GM21619 (cell line): Measurements from ENCODE around the gene DECR2.
"Not testable (repeated sequence)": the region's sequence is repeated elsewhere in the genome, so short reads cannot be mapped to it uniquely, and the experiment has no call there.

Experiments
- ATAC-seq: cut with Tn5 transposase; IDR thresholded peaks from one replicate; pipeline ENCODE4 v1.9.1; 2021; ENCODE audit not compliant: unreplicated experiment

DECR2 gene, protein sequence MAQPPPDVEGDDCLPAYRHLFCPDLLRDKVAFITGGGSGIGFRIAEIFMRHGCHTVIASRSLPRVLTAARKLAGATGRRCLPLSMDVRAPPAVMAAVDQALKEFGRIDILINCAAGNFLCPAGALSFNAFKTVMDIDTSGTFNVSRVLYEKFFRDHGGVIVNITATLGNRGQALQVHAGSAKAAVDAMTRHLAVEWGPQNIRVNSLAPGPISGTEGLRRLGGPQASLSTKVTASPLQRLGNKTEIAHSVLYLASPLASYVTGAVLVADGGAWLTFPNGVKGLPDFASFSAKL

DNA sequence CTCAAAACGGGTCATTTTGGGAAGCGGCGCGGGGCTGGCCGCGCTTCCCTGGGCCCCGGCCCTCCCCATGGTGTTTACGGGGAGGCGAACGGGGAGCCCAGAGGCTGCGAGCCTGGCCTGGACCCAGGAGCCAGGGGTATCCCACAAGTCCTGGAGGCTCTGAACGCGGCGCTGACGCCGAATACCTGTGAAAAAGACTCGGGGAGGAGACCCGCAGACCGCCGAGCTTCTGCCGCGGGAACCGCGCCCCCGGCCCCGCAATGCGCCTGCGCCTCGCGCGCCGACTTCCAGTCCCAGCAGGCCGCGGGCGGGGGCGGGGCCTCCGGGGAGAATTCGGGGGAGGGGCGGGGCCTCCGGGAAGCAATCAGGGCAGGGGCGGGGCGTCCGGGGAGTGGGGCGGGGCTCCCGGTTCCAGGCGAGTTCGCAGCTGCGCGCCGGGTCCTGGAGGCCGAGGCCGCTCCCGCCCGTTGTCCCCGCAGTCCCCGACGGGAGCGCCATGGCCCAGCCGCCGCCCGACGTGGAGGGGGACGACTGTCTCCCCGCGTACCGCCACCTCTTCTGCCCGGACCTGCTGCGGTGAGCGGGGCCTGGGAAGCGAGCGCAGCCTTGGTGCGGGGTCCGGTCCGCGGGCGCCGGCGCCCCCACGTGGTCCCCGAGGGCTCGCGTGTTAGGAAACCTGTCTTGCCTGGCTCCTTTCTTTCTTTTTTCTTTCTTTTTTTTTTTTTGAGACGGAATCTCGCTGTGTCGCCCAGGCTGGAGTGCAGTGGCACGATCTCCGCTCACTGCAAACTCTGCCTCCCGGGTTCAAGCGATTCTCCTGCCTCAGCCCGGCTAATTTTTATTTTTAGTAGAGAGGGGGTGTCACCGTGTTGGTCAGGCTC is at the start of gene DECR2:
Gene DECR2, plus strand, starts transcription at position 418 of the 881 bp plus-strand sequence. Its CDS starts 79 bp downstream, at position 497.
- peak; percentile 51 for ATAC-seq

DNA sequence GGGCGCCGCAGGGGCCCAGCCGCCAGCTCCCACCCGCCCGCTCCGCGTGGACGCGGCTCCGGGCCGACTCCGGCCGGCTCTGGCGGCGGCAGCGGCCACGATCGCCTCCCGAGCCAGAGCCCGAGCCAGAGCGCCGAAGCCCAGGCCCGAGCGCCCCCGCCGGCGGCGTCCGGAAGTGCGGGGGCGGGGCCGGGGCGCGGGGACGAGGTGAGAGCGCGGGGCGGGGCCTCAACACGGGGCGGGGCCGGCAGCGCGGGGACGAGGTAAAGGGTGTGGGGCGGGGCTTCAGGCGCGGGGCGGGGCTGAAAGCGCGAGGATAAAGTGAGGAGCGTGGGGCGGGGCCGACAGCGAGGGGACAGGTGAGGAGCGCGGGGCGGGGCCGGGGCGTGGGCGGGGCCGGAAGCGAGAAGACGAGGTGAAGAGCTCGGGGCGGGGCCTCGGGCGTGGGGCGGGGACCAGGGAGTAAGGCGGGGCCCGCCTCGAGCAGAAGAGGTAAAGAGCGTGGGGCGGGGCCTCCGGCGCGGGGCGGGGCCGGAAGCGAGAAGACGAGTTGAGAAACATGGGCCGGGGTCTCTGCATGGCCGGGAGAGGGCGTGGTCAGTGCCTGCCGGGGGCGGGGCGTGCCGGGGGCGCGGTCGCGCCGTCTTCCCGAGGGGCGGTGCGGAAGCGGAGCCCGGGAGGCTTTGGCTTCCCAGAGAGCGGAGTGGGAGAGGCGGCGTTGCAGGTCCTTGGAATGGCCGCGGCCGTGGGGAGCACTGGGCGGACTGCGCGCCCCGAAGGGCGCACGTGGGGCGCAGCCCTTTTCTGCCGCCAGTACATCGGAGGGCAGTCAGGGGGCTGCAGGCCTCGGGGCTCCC is 48.9 kb upstream of the DECR2 start, which contains the start of gene AXIN1:
Gene AXIN1, minus strand, starts transcription at position 177 of the 857 bp plus-strand sequence. CDS start 5,698 bp downstream, outside the sequence.
- peak; percentile 44 for ATAC-seq

DNA sequence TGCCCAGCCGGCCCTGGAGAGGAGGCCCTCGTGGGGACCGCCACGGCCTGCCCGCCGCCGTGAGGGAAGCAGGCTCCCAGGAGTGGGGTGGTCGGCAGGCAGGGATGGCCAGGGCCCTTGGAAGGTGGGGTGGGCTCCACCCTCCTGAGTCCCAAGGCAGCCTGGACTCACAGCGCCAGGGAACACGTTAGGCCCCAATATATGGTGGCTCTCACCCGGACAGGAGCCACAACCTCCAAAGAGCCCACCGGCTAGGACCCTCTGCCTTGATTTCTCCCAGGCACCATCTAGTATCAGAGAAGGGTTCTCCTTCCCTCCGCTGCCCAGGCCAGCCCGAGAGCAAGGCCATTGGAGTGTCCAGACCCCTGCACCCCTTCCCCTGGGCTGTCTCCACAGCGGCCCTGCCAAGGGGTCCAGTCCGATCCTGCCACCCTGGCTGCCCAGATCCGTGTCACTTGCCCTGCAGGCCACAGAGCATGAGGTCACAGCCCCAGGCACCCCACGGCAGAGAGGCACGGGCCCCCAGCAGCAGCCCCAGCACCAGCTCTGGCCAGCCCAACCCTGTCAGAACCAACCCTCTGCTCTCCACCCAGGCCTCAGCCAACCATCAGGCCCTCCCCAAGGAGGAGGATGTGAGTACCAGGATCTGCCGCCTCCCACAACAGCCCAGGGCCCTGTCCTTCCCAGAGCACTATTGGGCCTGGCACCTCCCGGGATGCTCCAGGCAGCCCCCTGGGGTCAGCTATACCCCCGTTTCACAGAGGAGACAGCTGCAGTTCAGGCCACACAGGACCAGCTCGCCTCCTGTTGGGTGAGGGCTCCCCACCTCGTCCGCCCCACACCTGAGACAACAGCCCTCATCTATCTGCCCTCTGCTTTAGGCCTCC is 48.0 kb upstream of the DECR2 start:
- ATAC-seq: no peak

DNA sequence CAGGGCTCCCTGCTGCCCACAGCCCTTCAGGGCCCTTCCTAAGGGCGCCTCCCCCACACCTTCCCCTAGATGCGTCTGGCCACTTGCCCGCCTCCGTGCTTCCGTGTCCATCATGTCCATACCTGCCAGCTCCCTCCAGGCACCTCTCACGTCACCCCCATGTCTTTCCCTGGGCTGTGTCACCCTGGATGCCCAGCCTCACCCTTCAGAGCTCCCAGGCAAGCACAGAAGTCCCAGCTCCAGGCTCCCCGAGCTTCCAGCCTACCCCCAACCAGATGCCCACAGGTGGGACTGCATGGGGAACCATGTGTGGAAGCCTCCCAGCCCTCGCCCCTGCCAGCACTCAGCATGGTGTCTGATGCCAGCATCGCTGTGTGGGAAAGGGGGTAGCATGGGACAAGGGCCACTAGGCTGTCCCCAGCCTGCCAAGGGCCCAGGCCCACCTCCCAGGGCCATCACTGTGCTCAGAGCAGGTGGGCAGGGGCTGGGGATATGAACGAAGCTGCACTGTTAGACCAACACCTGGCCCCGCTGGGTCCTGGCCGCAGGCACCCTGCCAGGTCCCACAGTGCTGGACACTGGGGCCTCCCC is 47.3 kb upstream of the DECR2 start:
- no peak for ATAC-seq

DNA sequence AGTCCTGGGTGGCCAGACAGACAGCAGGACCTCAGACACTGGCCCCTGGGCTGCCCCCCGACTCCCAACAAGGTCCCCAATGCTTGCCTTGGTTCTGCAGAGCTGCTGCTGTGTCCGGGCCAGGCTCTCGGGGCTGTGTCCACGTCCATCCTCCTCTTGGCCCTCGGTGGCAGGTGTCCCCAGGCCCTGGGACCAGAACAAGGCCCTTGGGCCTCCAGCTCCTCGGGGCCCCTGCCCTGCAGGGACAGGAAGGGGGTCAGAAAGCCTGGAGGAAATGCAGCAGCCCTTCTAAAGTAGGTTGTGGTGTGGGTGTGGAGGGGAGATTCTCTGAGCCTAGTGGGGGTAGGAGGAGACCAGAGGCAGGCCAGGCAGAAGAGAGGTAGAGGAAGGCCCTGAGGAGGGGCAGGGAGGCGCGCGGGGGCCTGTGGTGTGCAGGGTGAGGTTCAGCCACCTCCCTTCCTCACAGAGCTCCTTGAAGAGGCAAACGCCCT is 46.7 kb upstream of the DECR2 start:
- ATAC-seq: no peak

DNA sequence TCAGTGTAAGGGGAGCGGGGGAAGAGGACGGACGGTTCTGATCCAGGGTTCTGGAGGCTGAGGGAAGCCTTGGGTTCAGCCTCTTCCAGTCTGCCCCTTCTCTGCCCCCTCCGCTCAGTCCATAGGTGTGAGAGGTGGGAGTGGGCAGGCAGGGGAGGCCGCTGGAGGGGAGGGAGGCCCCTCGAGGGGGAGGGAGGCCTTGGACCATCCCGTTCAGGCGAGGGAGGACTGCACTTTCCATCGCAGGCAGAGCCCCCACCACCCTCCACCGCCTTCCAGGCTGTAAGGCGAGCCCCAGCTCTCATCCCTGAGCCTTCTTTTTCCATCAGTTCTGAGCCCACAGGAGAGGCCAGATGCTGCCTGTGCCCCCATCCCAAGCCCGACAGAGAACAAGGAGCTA is 44.9 kb upstream of the DECR2 start:
- no peak for ATAC-seq

DNA sequence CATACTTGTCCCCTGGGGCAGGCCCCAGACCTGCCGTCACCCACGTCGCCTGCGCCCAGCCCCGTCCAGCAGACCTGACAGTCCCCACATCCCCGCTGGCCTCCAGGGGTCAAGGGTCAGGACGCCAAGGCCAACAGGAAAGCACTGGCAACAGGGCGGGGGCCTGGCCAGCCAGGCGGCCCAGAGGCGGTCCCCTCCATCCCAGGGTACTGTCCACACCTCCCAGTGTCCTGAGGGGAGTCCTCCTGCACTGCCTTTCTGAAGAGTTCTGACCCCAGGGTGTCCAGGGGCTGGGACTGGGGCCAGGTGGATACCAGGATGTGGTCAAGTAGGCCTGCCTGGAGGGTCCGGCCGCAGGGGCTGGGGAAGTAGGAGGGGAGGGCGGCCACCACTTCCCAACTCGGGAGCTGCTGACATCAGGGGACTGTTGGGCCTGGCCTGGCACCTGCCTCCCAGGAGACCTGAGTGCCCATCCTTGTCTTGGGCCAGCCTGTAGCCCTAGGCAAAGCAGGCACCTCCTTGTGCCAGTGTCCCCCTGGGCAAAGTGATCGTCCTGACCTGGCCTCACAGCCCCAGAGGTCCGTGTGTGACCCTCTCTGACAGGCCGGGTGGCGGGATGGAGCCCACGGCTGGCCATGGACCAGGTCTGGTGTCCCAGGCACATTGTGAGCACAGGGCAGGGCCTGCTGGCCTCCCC is 42.5 kb upstream of the DECR2 start:
- ATAC-seq: no peak

DNA sequence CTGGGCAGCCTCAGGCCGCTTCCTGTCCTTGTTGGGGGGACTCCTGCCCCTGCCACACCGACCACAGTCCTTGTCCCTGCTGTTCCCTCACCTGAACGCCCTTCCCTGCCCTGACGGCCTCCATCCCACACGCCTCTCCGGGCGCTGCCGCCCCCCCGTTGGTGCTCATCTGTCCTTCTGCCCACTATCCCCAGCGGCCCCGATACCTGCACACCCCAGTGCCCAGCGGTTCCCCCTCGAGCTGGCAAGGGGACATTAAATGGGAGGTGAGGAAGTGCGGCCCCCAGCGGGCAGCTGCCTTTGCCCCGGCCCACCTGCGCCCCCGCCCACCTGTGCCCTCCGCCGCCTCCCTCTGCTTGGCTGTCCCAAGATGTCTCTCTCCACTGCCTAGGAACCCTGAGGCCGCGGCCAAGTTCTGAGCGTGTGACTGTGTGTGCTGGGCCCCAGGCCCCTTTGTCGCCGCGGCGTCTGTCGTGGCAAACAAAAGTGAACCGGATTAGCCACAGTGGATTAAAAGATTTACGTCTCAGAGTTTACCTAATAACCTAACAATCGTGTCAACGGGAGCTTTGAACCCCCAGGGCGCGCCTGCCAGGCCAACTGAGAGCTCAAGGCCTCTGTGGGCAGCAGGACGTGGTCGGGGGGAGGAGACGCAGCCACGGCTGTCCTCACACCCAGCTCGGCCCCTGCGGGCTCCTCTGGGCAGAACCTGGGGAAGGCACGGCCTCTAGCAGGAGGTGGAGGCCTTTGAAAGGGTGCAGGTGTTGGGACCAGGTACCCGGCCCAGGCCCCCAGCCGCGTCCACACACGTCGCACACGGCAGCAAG is 41.6 kb upstream of the DECR2 start:
- ATAC-seq: no peak

DNA sequence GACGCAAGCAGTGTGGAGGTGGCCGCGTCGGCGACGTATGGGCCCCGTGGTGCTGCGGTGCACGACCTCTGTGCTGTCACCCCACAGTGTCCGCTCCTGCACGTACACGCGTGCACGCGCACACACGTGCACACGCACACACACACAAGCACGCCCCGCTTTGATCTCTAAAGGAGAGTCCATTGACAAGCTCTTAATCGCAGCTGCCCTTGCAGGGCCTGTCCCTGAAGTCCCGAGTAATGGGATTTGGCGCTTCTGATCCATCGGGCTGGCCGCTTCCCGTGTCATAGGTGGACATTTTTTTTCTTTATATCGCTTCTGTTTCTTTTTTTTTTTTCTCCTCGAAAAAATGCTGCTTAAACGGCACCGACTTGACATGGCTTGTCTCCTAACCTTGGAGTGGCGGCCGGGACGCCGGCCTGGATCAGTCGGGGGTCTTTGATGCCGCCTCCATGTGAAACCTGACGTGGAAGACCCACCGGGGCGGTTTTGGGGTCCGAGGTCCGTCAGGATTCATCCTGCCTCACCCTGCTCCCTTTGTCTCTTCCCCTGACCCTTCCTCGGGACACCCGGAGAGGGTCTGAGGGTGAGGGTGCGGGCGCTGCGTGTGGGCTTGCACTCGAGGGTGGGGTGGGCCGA is 40.9 kb upstream of the DECR2 start:
- ATAC-seq: no peak

DNA sequence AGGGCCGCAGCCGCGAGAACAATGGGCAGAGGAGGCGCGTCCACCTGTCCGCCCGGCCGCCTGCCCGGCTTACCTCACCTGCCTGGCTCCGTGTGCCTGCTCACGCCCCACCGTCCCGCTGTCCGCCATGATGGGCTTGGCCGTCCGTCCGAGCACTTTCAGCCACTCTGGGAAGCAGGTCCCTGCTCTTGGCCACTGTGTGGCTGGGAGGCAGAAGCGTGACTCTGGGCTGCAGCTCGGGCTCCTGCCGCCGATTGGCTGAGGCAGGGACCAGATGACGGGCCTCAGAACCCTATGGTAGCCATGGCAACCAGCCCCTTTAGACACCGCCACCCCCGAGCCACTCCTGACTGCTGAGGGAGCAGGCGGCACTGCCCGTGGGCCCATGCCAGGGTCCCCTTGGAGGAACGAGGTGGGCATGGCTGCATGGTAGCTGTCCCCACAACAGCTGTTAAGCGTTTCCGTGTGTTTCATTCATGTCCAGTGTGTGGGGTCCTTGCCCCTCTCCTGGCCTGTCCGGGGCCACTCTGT is 40.3 kb upstream of the DECR2 start:
- ATAC-seq: no peak

DNA sequence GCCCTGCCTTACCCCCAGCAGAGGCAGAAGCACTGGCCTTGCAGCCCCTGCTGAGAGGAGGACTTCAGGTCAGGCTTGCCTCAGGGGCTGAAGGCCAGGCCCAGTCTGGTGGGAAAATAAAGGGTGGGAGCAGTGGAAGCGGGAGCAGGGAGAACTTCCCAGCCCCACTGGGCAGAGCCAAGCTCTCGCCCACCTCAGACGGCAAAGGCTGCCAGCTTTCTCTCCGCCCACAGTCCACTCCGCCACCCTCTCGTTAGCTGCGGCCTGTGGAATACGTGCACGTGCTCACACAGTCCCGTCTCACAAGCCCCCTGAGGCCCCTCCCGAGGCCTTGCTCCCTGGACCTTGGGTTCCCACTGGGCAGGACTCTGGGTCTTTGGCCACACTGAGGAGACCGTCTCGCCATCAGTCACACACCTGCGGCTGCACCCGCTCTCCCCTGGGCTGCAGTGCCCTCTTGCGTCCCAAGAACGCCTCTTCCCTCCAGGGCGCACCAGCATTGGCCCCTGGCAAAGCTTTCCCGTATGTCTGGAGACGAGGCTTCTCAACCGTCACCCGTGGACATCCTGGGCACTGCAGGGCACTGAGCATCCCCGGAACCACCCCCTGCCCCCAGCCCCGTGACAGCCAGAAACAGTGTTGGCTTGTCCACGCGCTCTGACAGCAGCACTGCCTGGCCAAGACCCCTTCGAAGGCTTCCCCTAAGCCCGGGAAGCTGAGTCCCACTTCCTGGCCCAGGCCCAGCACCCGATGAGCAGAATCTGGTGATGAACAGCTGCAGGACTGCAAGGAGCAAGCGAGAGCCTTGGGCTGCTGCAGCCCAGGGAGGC is 39.6 kb upstream of the DECR2 start:
- peak; percentile 67 for ATAC-seq

DNA sequence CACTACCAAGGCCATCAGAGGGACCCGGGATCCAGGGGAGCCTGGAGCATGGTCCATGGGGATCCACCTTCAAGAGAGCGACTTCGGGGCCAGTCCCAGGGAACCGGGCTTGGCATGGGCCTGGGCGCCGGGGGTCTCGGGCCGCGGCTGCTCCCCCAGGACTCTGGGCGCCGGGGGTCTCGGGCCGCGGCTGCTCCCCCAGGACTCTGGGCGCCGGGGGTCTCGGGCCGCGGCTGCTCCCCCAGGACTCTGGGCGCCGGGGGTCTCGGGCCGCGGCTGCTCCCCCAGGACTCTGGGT is 39.0 kb upstream of the DECR2 start:
- ATAC-seq: not testable (repeated sequence)

DNA sequence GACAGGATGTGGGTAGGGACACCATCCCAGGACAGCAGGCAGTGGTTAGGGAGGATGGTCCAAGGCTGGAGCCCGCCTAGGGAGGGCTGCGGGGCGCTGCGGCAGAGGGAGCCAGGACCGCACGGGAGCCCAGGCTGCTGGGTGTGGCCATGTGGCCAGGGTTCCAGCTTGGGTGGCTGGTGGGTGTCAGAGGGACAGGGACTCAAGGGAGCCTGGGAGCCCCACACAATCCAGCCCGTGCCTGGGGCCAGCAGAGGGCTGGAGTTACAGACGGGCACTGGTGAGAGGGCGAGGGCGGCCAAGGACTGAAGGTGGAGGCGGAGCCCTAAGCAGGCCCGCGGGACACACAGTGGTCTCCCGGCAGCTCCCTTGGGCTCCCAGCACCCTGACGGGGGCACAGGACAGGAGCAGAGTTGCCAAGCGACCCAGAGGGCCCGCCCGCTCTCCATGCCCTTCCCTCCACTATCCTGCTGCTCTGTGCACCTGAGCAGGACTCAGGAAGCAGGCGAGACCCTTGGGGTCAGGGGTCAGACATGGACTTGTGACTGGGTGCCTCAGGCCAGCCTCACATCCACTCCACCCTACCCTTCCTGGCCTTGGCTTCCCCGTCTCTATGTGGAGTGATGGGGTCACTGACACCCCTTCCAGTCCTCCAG is 38.4 kb upstream of the DECR2 start:
- ATAC-seq: no peak

DNA sequence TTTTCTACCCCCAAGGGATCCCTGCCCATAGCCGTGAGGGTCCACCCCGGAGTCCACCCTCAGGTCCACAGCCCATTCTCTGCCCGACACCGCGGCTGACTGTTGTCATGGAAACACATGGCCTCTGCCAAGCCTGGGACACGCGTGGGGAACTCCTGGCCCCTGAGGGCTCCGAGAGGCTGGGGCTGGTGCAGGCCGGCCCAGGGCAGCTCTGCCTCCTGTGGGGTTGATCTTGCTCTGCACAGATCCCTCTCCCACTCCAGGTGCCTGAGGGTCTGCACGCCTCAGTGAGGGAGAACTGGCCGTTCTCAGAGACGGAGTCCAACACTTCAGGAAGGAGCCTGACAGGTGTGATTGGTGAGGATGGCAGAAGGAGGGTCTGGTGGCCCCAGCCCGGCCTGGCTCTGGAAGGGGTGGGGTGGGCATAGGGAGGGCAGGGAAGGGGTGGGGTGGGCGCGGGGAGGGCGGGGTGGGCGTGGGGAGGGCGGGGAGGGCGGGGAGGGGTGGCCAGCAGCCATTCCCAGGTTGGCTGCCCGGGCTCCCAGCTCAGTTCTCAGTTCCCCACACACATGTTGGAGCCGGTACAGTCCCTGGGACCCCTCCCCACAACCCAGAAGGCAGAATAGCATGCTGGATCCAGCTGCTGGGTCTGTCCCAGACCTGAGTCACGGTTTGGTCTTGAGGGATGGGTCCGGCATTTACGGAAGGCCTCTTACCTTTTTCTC is 37.8 kb upstream of the DECR2 start:
- ATAC-seq: no peak
